ENCODE results near the gene EEF1AKMT1.

DNA sequence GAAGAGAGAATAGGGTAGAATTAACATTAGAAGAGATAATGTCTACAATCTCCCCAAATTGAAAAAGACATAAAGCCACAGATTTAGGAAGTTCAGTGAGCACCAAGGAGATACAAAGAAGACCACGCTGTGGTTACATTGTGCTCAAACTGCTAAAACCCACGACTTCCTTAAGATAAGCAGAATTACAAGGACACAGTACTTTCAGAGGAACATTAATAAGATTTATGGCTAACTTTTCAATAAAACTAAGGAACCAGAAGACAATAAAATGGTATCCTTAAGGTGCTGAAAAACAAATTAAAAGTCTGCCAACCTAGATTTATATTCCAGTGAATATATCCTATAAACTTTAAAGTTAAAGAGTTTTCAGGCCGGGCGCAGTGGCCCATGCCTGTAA, 77.7 kb downstream of the EEF1AKMT1 start:
- TF ChIP-seq BHLHE40 (IDR thresholded peaks at IDR 0.05; ENCODE audit: borderline replicate concordance), result no peak
- TF ChIP-seq NFRKB (IDR thresholded peaks at IDR 0.05), result no peak
- TF ChIP-seq CTBP1 (IDR thresholded peaks at IDR 0.05; ENCODE audit: borderline replicate concordance), result 0 out of 2 replicates have a peak, but pooled peaks have one; percentile 25
- TF ChIP-seq FOXM1 (IDR thresholded peaks at IDR 0.05; ENCODE audit: borderline replicate concordance), result no peak
- no peak for TF ChIP-seq ARNT (IDR thresholded peaks at IDR 0.05)
- no peak for TF ChIP-seq ZNF384 (IDR thresholded peaks at IDR 0.05)
